ENCODE measurements around the gene MAGI2. TPM values are rescaled to one million over a fixed set of nuclear protein-coding genes. Genes with fewer than 3 reads are reported as not detected.

The MAGI2 gene
- total RNA-seq, 1 experiment from 2014 or later: 0.07 TPM

- no peaks in the 10 kb centered on the region for H3K4me1 Mint-ChIP-seq (ENCODE audit: insufficient read depth, unreplicated experiment)
- intact Hi-C loops (cut with micrococcal nuclease): no loop called here
- ChIA-PET CTCF (interaction anchor here (0.6 to 0.7 kb wide), 2 partner anchors 8 to 1281 kb away, joined by 3 to 4 read pairs; no protein-coding TSS in a partner anchor), POLR2A (no interaction called here)
- no peak overlapping the region for H3K27ac Mint-ChIP-seq (ENCODE audit: low read depth, unreplicated experiment)
- peaks cover 35% of the 10 kb centered on the region for H3K27me3 Mint-ChIP-seq (ENCODE audit: insufficient read depth, unreplicated experiment)
- no peaks in the 10 kb centered on the region for H3K9me3 Mint-ChIP-seq (ENCODE audit: unreplicated experiment)
- no TSS peak for BruUV-seq (replicated peaks)
- no peaks in the 10 kb centered on the region for H3K36me3 Mint-ChIP-seq (ENCODE audit: insufficient read depth, unreplicated experiment)
- no peak for TF ChIP-seq CTCF (IDR thresholded peaks at IDR 0.05; ENCODE audit: unreplicated experiment)
- H3K4me3 Mint-ChIP-seq (ENCODE audit: unreplicated experiment): no peak overlapping the region
- DNase-seq (ENCODE audit: unreplicated experiment): no peak
Measured at GRCh38 chr7:78779788-78780187, 673.7 kb downstream of the MAGI2 start.

GRCh38 chr7:78777829-78778228 lies 675.6 kb downstream of the MAGI2 start:
- H3K36me3 Mint-ChIP-seq (ENCODE audit: insufficient read depth, unreplicated experiment): no peaks in the 10 kb centered on the region
- ChIA-PET POLR2A (no interaction called here), CTCF (no interaction called here)
- no peaks in the 10 kb centered on the region for H3K4me1 Mint-ChIP-seq (ENCODE audit: insufficient read depth, unreplicated experiment)
- no peaks in the 10 kb centered on the region for H3K9me3 Mint-ChIP-seq (ENCODE audit: unreplicated experiment)
- no TSS peak for BruUV-seq (replicated peaks)
- H3K27ac Mint-ChIP-seq (ENCODE audit: low read depth, unreplicated experiment): no peak overlapping the region
- no peak overlapping the region for H3K4me3 Mint-ChIP-seq (ENCODE audit: unreplicated experiment)
- TF ChIP-seq CTCF (IDR thresholded peaks at IDR 0.05; ENCODE audit: unreplicated experiment): no peak
- peaks cover 35% of the 10 kb centered on the region for H3K27me3 Mint-ChIP-seq (ENCODE audit: insufficient read depth, unreplicated experiment)
- intact Hi-C loops (cut with micrococcal nuclease): no loop called here
- DNase-seq (ENCODE audit: unreplicated experiment): no peak

- no TSS peak for BruUV-seq (replicated peaks)
- intact Hi-C loops (cut with micrococcal nuclease): no loop called here
- no peak for DNase-seq (ENCODE audit: unreplicated experiment)
- TF ChIP-seq CTCF (IDR thresholded peaks at IDR 0.05; ENCODE audit: unreplicated experiment): no peak
- no peak overlapping the region for H3K4me3 Mint-ChIP-seq (ENCODE audit: unreplicated experiment)
- H3K27ac Mint-ChIP-seq (ENCODE audit: low read depth, unreplicated experiment): no peak overlapping the region
- CTCF ChIA-PET: interaction anchor here (0.5 to 1.2 kb wide), 2 partner anchors 10 to 761 kb away, joined by 3 read pairs; no protein-coding TSS in a partner anchor
- H3K36me3 Mint-ChIP-seq (ENCODE audit: insufficient read depth, unreplicated experiment): no peaks in the 10 kb centered on the region
- H3K9me3 Mint-ChIP-seq (ENCODE audit: unreplicated experiment): no peaks in the 10 kb centered on the region
- peaks cover 5% of the 10 kb centered on the region for H3K27me3 Mint-ChIP-seq (ENCODE audit: insufficient read depth, unreplicated experiment)
- POLR2A ChIA-PET: interaction anchor here (1.1 kb wide), 1 partner anchor 14 kb away, joined by 3 read pairs; no protein-coding TSS in a partner anchor
- no peaks in the 10 kb centered on the region for H3K4me1 Mint-ChIP-seq (ENCODE audit: insufficient read depth, unreplicated experiment)
Measured at GRCh38 chr7:78770422-78771410, 682.8 kb downstream of the MAGI2 start.

- POLR2A ChIA-PET: interaction anchor here (1.0 kb wide), 1 partner anchor 27 kb away, joined by 3 read pairs; no protein-coding TSS in a partner anchor
- no peak overlapping the region for H3K4me3 Mint-ChIP-seq (ENCODE audit: unreplicated experiment)
- no peaks in the 10 kb centered on the region for H3K4me1 Mint-ChIP-seq (ENCODE audit: insufficient read depth, unreplicated experiment)
Measured at GRCh38 chr7:78769481-78770101, 683.9 kb downstream of the MAGI2 start.

More at GRCh38 chr7:78769481-78770101, 683.9 kb downstream of the MAGI2 start:
- no peak overlapping the region for H3K27ac Mint-ChIP-seq (ENCODE audit: low read depth, unreplicated experiment)
- no peak for TF ChIP-seq CTCF (IDR thresholded peaks at IDR 0.05; ENCODE audit: unreplicated experiment)
- H3K27me3 Mint-ChIP-seq (ENCODE audit: insufficient read depth, unreplicated experiment): peaks cover 16% of the 10 kb centered on the region
- no peak for DNase-seq (ENCODE audit: unreplicated experiment)
- CTCF ChIA-PET: interaction anchor here (0.6 kb wide), 1 partner anchor 14 kb away, joined by 3 read pairs; no protein-coding TSS in a partner anchor
- no TSS peak for BruUV-seq (replicated peaks)
- no peaks in the 10 kb centered on the region for H3K36me3 Mint-ChIP-seq (ENCODE audit: insufficient read depth, unreplicated experiment)
- no peaks in the 10 kb centered on the region for H3K9me3 Mint-ChIP-seq (ENCODE audit: unreplicated experiment)
- intact Hi-C loops (cut with micrococcal nuclease): no loop called here

Data from MCF 10A (cell line).